GM12878 (cell line): ENCODE results near the gene KRTAP3-3. TPM values are rescaled to one million over a fixed set of nuclear protein-coding genes. Genes with fewer than 3 reads are reported as not detected.

Source experiments
- ATAC-seq: fragments of 200-7000 bp; cut with Tn5 transposase; 3 replicates; pipeline ENCODE4 v1.9.1; 2020; ENCODE audit warnings: mild to moderate bottlenecking, moderate library complexity
- BruUV-seq: library from RNA; stranded (reverse); fragments of 400-500 nt; replicated peaks from 2 replicates; lab custom pipeline; 2021; lab: Mats Ljungman, UMichigan
- CTCF ChIA-PET: fragments of 300-600 bp; sonication (Branson Sonifier 250); formaldehyde crosslinking; extraction: SDS; loops from one replicate; lab custom pipeline; 2021; ENCODE audit warnings: inconsistent platforms; lab: Yijun Ruan, JAX
- POLR2A ChIA-PET: fragments of 350-600 bp; formaldehyde crosslinking; extraction: SDS; loops from one replicate; lab custom pipeline; 2021; ENCODE audit warnings: inconsistent platforms; lab: Charles Lee
- RAD21 ChIA-PET: fragments of 300-600 bp; sonication (Branson Sonifier 250); formaldehyde crosslinking; loops from one replicate; lab custom pipeline; 2023; ENCODE audit warnings: antibody characterized with exemption; ENCODE audit not compliant: unreplicated experiment; lab: Charles Lee
- SMC1A ChIA-PET: fragments of 300-600 bp; sonication (Branson Sonifier 250); formaldehyde crosslinking; loops from one replicate; lab custom pipeline; 2023; ENCODE audit not compliant: unreplicated experiment, uncharacterized antibody; lab: Charles Lee
- DNase-seq: peaks from one replicate; pipeline ENCODE4 v3.0.0-alpha.2; 2011; ENCODE audit warnings: low read depth, low spot score
- FAIRE-seq: peaks from 3 replicates; lab custom pipeline; 2011; peaks lifted over from hg19 to GRCh38; lab: Jason Lieb, UNC
- H2AFZ ChIP-seq: 2 replicates; pipeline ENCODE4 v1.6.0; 2011; ENCODE audit warnings: low read depth, low read length, control low read depth; ENCODE audit not compliant: control insufficient read depth
- H3K27ac ChIP-seq: 2 replicates; pipeline ENCODE4 v1.5.1; 2011; ENCODE audit warnings: control low read depth; ENCODE audit not compliant: control insufficient read depth, insufficient read depth
- H3K27me3 ChIP-seq, 2 experiments: replicated peaks in 1 of 2; 2 replicates each; pipeline versions ENCODE4 v1.6.0 to v1.6.1; 2011; ENCODE audit warnings: low read length in 1 of 2; ENCODE audit not compliant: control insufficient read depth in 2 of 2, insufficient read depth in 2 of 2
- H3K36me3 ChIP-seq, 2 experiments: 2 replicates each; pipeline ENCODE4 v1.5.1; 2011; ENCODE audit warnings: low read length in 1 of 2; ENCODE audit not compliant: control insufficient read depth in 2 of 2, insufficient read depth in 2 of 2
- H3K4me1 ChIP-seq: 2 replicates; pipeline ENCODE4 v1.6.1; 2011; ENCODE audit warnings: mild to moderate bottlenecking, low read length, moderate library complexity, mixed read lengths; ENCODE audit not compliant: control insufficient read depth, insufficient read depth
- H3K4me2 ChIP-seq: 2 replicates; pipeline ENCODE4 v1.6.0; 2011; ENCODE audit warnings: control low read depth; ENCODE audit not compliant: control insufficient read depth, insufficient read depth
- H3K4me3 ChIP-seq: fragments of 200-600 bp; sonication (generic); 2 replicates; pipeline ENCODE4 v1.5.1; 2016
- H3K79me2 ChIP-seq: 2 replicates; pipeline ENCODE4 v1.6.0; 2011; ENCODE audit warnings: low read length; ENCODE audit not compliant: control insufficient read depth, insufficient read depth
- H3K9ac ChIP-seq: 2 replicates; pipeline ENCODE4 v1.8.0; 2011; ENCODE audit warnings: low read length, control low read depth, mixed read lengths; ENCODE audit not compliant: control insufficient read depth, insufficient read depth
- H3K9me3 ChIP-seq: replicated peaks from 3 replicates; pipeline ENCODE4 v1.5.1; 2011; ENCODE audit warnings: mild to moderate bottlenecking, low read length; ENCODE audit not compliant: control insufficient read depth, insufficient read depth
- H4K20me1 ChIP-seq: 2 replicates; pipeline ENCODE4 v1.6.0; 2011; ENCODE audit not compliant: control insufficient read depth, insufficient read depth
- BCL11A ChIP-seq: IDR thresholded peaks from 2 replicates; pipeline ENCODE4 v1.6.1; 2011; ENCODE audit warnings: low read depth, low read length
- CEBPB ChIP-seq, 2 experiments: fragments of 150-350 bp in 1 of 2; IDR thresholded peaks; 2 replicates each; pipeline ENCODE4 v1.6.1; 2012 to 2014; ENCODE audit warnings: low read depth in 2 of 2, low read length in 2 of 2, borderline replicate concordance in 1 of 2, inconsistent platforms in 1 of 2
- KLF5 ChIP-seq: fragments of 450-650 bp; IDR thresholded peaks from 2 replicates; pipeline ENCODE4 v1.6.1; 2014; ENCODE audit warnings: mild to moderate bottlenecking; ENCODE audit not compliant: partially characterized antibody
- MYC ChIP-seq: IDR thresholded peaks from 2 replicates; pipeline ENCODE4 v1.6.1; 2011; ENCODE audit warnings: mild to moderate bottlenecking, low read length, moderate library complexity, inconsistent platforms; ENCODE audit not compliant: insufficient read depth, insufficient replicate concordance, insufficient read length, severe bottlenecking
- POLR2AphosphoS2 ChIP-seq: IDR thresholded peaks from 2 replicates; pipeline ENCODE4 v1.6.1; 2011; ENCODE audit warnings: low read depth, mild to moderate bottlenecking, low read length, improper control_type of control experiment, moderate library complexity
- POLR2AphosphoS5 ChIP-seq: IDR thresholded peaks from 2 replicates; pipeline ENCODE4 v1.6.1; 2011; ENCODE audit warnings: mild to moderate bottlenecking, low read length, inconsistent platforms
- SIN3A ChIP-seq: IDR thresholded peaks from 2 replicates; pipeline ENCODE4 v1.6.1; 2012; ENCODE audit warnings: low read depth, low read length, improper control_type of control experiment
- WGBS: methylation state at CpG from one replicate; pipeline ENCODE4 v1.1.6; 2016; ENCODE audit warnings: low lambda C conversion rate; ENCODE audit not compliant: insufficient replicate concordance, insufficient coverage; ENCODE audit errors: missing lambda C conversion rate; 5-methylcytosine and 5-hydroxymethylcytosine counted together
- in situ Hi-C: fragments of 300-500 bp; cut with MboI; formaldehyde crosslinking; loops from 9 replicates; pipeline ENCODE4 v1.14.3; 2018; ENCODE audit warnings: mixed read lengths
- intact Hi-C: fragments of 100-400 bp; cut with micrococcal nuclease; formaldehyde crosslinking; loops from one replicate; pipeline ENCODE4 v1.14.2; 2022; ENCODE audit not compliant: unreplicated experiment
- polyA plus RNA-seq, 11 experiments: library from polyadenylated mRNA; depleted of rRNA in 4 of 11; unstranded in 6 of 11; stranded (reverse) in 5 of 11; fragments of >200 nt; fragmentation: Nextera tagmentation in 4 of 11; fragmentation: Illumina TruSeq in 1 of 11; extraction: Ambion mirVana in 4 of 11; extraction: Trizol in 1 of 11; gene quantifications; 1 replicate in 1 of 11; 2 replicates in 10 of 11; pipeline versions ENCODE4 v1.2.1 to v1.2.3, GENCODE V29; 2011 to 2016; ENCODE audit warnings: inconsistent platforms in 2 of 11, missing spikeins in 2 of 11, low read depth in 1 of 11
- total RNA-seq, 4 experiments: library from RNA; depleted of rRNA in 3 of 4; stranded (reverse); fragments of >200 nt in 3 of 4; fragmentation: Illumina TruSeq in 1 of 4; extraction: Trizol in 1 of 4; gene quantifications; 2 replicates each; pipeline versions ENCODE4 v1.2.1 to v1.2.3, GENCODE V29; 2013 to 2021

Gene KRTAP3-3
- total and polyA plus RNA-seq, 10 of the 15 experiments (the other 5 are each of a cell fraction or from before 2014, with no cell fraction given): not detected

DNA sequence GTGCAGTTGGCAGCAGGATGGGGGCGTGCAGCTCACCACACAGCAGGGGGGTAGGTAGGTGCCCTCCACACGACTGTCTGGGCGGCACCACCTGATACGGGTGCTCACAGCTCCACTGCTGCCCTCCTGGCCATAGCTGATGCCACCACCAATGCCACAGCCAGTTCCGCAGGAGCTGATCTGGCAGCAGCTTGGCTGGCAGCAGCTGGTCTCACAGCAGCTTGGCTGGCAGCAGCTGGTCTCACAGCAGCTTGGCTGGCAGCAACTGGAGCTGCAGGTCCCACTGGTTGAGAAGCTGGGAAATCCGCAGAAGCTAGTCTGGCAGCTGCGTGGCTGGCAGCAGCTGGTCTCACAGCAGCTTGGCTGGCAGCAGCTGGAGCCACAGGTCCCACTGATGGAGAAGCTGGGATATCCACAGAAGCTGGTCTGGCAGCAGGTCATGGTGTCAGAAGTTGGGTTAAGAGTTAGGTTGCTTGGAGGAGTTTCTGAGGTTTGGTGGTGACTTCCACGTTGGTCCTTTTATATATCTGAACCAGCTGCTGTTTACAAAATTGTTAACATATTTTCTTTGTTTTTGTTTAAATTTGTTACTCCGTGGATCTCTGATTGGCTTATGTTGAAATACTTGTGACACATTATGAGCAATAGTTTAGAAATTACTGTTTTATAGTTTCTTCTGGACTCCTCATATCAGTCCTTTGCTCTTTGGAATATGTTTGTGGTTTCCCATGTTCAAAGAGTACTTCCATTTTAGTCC, 32.9 kb upstream of the KRTAP3-3 start, which contains the start of gene KRTAP1-5:
KRTAP1-5 (minus strand) TSS at position 494 of the 757 bp plus-strand sequence; CDS start at position 441, 53 bp downstream.
- Histone ChIP-seq H3K9me3 (no peaks in the 10 kb centered on the region), H3K4me2 (no peak within 1 kb of the TSS), H3K4me3 (no peak within 1 kb of the TSS), H3K36me3 (no peaks in the 10 kb centered on the region), H3K27ac (no peak within 1 kb of the TSS), H4K20me1 (no peaks in the 10 kb centered on the region), H3K27me3 (0 out of 4 replicates have a peak, but pooled peaks cover 0 to 3% of the 10 kb centered on the region in 2 experiments), H3K4me1 (no peaks in the 10 kb centered on the region), H3K9ac (no peak within 1 kb of the TSS), H2AFZ (no peak within 1 kb of the TSS), H3K79me2 (no peaks in the 10 kb centered on the region)
- ChIA-PET RAD21 (no interaction called here), POLR2A (no interaction called here), SMC1A (no interaction called here), CTCF (no interaction called here)
- DNase-seq: no peak
- no peak for FAIRE-seq
- TF ChIP-seq POLR2AphosphoS5: no peak
- in situ Hi-C loops (no loop called here), intact Hi-C loops (no loop called here)
- ATAC-seq: no peak
- WGBS: 14% methylated on average over 9 of the region's 9 CpGs
- no TSS peak for BruUV-seq

DNA sequence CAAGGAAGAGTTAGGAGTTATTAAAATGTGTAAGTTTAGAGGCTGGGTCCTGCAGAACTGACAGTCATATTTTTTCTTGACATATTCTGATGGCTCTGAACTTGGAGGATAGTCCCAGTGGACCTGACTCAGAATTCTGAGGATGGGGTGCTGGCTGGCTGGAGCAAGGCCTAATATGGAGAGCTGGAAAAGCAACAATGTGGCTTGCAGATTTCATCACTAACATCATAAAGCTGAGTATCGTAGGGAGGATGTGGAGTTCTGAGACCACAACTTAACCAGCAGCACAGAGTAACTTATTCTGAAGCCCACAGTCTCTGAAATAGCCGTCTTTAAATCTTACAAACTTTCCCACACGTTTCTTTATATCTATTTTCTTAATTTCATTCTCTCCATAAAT, 30.7 kb upstream of the KRTAP3-3 start:
- Histone ChIP-seq H3K9ac (no peak overlapping the region), H3K4me3 (no peak overlapping the region), H3K9me3 (no peaks in the 10 kb centered on the region), H3K27ac (no peak overlapping the region), H3K4me2 (no peak overlapping the region), H3K4me1 (no peaks in the 10 kb centered on the region), H3K79me2 (no peaks in the 10 kb centered on the region), H4K20me1 (no peaks in the 10 kb centered on the region), H3K27me3 (0 out of 4 replicates have a peak, but pooled peaks cover 0 to 3% of the 10 kb centered on the region in 2 experiments), H3K36me3 (no peaks in the 10 kb centered on the region), H2AFZ (no peak overlapping the region)
- SMC1A ChIA-PET: no interaction called here
- FAIRE-seq (no peak), ATAC-seq (no peak), DNase-seq (no peak)
- RAD21 ChIA-PET: no interaction called here
- no peak for TF ChIP-seq CEBPB (IDR thresholded peaks at IDR 0.05; ENCODE audit: borderline replicate concordance in 1 of 2, low read depth in 2 of 2, low read length in 2 of 2)
- no peak for TF ChIP-seq SIN3A
- no peak for TF ChIP-seq MYC
- TF ChIP-seq BCL11A: no peak
- TF ChIP-seq KLF5: no peak
- TF ChIP-seq POLR2AphosphoS2: no peak
- 19% methylated on average over 3 of the region's 3 CpGs for WGBS
- POLR2A ChIA-PET: no interaction called here
- CTCF ChIA-PET: no interaction called here
- no TSS peak for BruUV-seq
- in situ Hi-C loops (no loop called here), intact Hi-C loops (no loop called here)
